Uterus (tissue), 2 donors: ENCODE data around the gene CHAF1A.

Experiments
- POLR2A ChIP-seq, 2 donors: fragments of 450-650 bp; IDR thresholded peaks; one replicate each; pipeline ENCODE4 v1.6.1; 2016; ENCODE audit warnings: antibody characterized with exemption in 2 of 2, mild to moderate bottlenecking in 1 of 2, moderate library complexity in 1 of 2
- TF ChIP-seq, protein P1 (sequence below), 4 experiments: fragments of 200-600 bp in 2 of 4; fragments of 450-650 bp in 2 of 4; sonication (generic) in 2 of 4; IDR thresholded peaks; one replicate each; pipeline ENCODE4 v1.5.1; 2016 to 2019; ENCODE audit warnings: antibody characterized with exemption in 4 of 4, mild to moderate bottlenecking in 2 of 4, moderate library complexity in 1 of 4

DNA sequence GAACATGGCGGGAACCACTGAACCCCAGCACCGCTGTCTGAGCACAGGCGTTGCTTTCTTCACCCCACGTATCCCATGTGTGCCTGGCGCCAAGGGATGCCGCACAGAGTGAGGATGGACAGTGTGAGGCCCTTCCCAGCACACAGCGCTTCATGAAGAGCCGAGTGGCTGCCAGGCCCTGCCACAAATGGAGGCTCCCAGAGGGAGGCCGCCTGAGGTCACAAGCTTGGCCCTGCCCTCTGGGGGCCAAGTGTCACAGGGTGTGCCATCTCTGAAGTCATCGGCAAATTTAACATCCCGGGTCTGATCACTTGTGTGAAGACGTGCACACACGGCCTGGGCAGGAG is 34.7 kb upstream of the CHAF1A start:
- TF ChIP-seq, protein P1, sequence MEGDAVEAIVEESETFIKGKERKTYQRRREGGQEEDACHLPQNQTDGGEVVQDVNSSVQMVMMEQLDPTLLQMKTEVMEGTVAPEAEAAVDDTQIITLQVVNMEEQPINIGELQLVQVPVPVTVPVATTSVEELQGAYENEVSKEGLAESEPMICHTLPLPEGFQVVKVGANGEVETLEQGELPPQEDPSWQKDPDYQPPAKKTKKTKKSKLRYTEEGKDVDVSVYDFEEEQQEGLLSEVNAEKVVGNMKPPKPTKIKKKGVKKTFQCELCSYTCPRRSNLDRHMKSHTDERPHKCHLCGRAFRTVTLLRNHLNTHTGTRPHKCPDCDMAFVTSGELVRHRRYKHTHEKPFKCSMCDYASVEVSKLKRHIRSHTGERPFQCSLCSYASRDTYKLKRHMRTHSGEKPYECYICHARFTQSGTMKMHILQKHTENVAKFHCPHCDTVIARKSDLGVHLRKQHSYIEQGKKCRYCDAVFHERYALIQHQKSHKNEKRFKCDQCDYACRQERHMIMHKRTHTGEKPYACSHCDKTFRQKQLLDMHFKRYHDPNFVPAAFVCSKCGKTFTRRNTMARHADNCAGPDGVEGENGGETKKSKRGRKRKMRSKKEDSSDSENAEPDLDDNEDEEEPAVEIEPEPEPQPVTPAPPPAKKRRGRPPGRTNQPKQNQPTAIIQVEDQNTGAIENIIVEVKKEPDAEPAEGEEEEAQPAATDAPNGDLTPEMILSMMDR (IDR thresholded peaks at IDR 0.05), result no peak
- no peak for TF ChIP-seq POLR2A (IDR thresholded peaks at IDR 0.05)
